DMS 273 treated with DMSO at 0.1 percent for 48 hours (cell line): ENCODE measurements around the gene CALR.

ENCODE experiments used
- DNase-seq: peaks from one replicate; lab custom pipeline; 2025; lab: John Stamatoyannopoulos, UW

Gene CALR

DNA sequence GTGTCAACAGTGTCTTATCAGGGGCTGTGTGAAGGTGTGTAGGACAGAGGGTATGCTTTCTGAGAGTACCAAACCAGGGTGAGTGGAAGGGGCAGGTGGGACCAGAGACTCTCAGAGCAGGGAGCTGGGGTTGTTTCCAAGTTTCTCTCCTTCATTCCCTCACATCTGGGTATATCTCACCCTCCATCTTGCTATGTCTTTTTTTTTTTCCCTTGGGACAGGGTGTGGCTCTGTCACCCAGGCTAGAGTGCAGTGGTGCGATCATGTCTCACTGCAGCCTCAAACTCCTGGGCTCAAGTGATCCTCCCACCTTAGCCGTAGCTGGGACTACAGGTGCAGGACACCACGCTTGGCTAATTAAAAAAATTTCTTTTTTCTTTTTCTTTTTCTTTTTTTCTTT is 41.6 kb downstream of the CALR start:
- no peak for DNase-seq

DNA sequence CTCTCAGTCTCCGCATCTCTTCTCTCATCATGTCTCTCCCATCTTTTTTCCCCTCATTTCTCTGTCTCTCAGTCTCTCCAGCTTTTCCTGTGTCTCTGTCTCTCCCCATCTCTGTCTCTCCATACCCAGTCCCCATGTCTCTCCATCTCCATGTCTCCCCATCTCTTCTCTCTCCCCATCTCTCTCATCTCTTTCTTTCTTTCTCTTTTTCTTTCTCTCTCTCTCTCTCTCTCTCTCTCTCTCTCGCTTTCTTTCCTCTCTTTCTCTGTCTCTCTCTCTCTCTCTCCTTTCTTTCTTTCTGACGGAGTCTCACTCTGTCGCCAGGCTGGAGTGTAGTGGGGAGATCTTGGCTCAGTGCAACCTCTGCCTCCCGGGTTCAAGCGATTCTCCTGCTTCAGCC is 44.2 kb downstream of the CALR start:
- DNase-seq = no peak

DNA sequence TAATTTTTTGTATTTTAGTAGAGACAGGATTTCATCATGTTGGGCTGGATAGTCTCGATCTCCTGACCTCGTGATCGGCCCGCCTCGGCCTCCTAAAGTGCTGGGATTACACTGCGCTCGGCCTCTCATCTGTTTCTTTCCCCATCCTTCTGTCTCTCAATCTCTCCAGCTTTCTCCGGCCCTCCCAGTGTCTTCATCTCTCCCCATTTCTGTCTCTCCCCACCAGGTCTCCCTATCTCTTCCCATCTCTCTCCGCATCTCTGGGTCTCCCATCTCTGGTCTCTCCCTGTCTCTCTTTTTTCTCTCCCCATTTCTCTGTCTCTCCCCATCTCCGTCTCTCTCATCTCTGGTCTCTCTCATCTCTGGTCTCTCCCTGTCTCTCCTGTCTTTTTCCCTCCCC is 44.7 kb downstream of the CALR start:
- DNase-seq = no peak

DNA sequence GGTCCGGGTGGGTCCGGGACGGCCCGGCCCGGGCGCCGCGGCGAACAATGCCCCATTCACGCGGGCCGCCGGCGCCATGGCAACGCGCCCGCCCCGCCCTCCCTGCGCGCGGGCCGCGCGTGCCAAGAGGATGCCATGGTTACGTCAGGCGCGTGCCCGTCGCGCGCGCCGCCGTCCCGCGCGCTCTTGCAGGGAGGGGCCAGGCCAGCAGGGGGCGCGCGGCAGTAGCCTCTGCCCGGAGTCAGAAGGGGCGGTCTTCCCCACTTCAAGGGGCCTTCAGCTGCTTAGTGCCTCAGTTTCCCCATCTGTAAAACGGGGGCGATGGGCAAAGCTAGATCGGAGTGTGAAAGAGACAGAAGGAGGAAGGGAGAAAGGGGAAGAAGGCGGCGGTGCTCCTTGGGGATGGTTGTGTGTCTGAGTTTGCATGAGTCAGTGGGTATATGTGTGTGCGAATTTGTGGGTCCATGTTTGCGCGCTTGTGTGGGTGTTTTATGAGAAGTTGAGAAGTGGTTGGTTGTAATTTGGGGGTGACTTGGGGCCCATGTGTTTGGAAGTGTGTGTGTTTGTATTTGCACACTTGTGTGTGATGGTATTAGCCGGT is 45.2 kb downstream of the CALR start:
- DNase-seq = no peak

DNA sequence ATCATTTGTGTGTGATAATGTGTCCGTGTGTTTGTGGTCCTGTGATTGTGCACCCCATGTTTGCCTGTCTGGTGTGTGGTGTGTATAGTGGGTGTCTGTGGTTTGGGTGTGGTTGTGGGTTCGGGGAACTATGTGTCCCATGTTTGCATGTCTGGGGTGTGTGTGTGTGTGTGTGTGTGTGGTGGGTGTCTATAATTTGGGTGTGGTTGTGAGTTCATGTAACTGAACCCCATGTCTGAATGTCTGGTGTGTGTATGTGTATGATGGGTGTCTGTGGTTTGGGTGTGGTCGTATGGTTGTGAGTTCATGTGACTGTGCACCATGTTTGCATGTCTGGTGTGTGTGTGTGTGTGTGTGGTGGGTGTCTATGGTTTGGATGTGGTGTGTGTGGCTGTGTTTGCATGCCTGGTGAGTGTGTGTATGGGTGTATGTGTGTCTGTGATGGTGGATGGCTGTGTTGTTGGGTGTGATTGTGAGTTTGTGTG is 45.8 kb downstream of the CALR start:
- no peak for DNase-seq

DNA sequence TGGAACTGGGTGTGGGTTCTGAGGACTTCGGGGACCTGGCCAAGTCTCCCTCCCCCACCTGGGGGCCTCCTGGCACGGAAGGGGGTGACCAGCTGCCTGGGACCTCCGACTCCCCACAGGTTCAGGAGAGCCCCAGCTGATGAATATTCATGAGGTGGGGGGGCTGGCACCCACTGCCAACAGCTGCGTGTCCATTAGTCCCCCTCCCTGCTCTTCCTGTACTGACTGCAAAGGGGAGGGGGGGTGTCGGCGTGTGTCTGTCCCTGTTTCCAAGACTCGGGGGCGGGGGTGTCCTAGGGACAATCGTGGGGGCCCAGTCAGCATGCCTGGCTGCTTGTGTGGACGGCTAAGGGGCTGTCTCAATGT is 46.3 kb downstream of the CALR start:
- no peak for DNase-seq

DNA sequence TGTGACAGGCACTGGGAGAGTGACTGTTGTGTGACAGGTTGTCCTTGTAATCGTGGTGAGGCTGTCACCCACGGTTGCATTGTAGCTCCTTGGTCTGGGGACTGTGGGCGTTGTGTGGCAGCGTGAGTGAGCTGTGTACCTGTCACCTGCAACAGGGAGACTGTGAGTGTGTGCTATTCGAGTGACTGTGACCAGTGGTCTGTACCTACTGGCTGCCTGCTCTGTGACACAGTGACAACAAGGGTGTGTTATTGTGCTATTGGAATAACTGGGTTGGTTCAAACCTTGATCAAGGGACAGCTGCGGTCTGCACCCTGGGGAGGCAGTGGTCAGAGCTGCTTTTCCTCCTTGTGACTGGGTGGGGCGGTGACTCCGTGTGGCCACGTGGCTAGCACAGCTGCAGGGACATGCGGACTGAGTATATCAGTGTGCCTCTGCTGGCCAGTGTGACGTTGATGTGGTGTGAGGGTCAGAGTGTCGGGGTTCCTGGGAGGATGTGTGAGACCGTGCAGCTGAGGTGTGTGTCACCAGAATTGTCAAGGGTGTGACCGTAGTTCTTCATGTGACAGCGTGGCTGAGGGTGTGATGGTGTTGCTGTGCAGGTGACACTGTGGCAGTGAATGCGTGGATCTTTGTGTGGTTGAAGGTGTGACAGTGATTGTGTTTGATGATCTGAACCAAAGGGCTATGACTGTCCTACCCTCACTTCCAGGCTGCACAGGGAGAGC is 46.8 kb downstream of the CALR start:
- DNase-seq = no peak

DNA sequence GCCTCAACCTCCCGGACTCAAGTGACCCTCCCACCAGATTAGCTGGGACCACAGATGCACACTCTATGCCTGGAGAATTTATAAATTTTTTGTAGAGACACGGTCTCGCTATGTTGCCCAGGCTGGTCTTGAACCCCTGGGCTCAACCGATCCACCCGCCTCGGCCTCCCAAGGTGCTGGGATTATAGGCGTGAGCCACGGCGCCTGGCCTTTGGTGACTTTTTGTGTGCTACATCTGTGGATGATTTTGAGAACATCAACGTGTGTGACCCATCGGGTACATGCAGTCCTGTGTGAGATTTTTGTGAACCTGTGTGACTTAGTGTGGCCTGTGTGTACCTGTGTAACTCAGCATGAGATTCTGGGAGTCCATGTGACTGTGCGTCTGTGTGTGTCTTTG is 48.3 kb downstream of the CALR start:
- DNase-seq = no peak

DNA sequence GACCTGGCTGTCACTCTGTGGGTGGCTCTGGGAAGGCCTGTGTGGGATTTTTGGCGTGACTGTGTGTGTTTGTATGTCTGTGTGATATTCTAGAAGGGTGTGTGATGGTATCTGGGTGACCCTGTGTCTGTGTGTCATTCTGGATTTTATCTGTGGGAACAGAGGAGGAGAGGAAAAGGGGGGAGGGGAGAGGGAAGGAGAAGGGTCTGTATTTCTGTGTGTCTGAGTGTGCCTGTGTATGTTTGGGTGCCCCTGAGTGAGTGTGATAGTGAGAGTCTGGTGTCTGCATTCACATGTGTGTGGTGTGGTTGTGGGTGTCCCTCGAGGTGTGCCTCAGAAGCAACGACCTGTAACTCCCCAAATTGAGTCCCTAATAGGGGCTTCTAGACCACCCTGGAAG is 48.8 kb downstream of the CALR start:
- DNase-seq = no peak

DNA sequence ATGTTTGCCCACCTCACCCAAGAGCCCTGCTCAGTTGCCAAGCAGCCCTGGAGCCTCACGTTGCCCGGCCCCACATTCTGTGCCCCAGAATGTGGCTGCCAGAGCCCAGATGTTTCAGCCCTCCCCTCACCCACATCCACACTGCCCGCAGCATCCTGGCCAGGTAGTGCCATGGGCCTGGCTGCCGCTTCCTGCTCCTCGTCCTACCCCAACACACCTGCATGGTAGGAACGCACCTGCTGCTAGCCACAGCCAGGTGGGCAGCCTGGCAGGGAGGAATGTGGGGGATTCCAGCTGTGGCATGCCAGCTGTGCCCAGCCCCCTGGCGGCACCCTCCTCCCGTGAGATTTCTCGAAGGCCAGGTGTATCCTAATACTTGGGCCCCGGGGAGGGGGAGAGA is 49.4 kb downstream of the CALR start:
- DNase-seq = no peak

DNA sequence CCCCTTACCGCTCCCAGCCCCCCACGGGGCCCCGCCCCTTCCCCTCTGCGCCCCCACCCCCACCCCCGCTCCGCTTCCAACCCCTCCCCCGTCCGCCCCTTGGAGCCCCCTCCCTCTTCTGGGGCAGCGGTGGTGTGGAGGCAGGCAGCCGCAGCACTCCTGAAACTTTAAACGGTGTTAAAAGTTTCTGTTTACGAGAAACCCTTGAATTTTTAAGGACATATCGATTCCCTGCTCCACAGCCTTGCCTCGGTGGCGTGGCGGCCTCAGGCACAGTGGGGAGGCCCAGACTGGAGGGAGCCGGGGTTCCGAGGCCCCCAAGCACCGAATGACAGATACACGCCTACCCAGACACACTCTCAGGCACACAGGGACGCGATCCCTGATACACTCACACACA is 52.0 kb downstream of the CALR start:
- DNase-seq = no peak

DNA sequence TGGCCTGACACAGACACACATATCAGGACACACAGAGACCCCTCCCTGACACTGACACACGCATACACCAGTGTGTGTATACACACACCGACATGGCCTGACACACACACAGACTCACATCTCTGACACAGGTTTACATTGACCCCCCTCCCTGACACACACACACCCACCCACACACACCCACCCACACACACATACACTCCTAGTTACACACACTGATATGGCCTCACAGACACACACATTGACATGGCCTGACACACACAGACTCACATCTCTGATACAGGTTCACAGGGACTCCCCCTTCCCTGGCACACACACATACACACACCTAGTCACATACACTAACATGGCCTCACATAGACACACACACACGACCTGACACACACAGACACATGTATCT is 52.4 kb downstream of the CALR start:
- DNase-seq = no peak

DNA sequence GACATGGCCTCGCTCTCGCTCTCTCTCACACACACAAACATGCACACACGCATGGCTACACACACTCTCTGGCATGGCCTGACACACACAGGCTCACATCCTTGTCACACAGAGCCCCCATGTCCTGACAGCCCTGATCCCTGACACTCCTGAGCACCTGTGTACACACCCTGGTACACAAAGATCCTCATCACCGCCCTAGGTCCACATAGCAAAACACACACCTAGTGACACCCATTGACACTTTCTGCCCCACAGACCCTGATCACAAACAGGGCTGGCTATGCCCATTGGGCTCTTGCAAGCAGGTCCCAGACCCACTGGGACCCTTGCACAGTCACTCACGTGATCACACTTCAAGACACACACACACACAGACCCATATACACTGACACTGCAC is 52.9 kb downstream of the CALR start:
- DNase-seq = no peak

DNA sequence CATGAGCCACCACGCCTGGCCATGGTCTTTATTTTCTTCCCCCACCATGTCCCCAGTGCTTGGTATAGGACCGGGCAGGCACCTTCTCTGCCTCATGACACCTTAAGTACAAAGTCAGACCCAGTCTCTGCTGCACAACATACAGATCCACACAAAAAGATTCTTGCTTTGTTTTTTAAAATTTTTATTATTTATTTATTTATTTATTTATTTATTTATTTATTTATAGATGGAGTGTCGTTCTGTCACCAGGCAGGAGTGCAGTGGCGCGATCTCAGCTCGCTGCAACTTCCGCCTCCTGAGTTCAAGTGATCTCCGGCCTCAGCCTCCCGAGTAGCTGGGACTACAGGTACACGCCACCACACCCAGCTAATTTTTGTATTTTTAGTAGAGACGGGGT is 54.3 kb downstream of the CALR start:
- DNase-seq = no peak

DNA sequence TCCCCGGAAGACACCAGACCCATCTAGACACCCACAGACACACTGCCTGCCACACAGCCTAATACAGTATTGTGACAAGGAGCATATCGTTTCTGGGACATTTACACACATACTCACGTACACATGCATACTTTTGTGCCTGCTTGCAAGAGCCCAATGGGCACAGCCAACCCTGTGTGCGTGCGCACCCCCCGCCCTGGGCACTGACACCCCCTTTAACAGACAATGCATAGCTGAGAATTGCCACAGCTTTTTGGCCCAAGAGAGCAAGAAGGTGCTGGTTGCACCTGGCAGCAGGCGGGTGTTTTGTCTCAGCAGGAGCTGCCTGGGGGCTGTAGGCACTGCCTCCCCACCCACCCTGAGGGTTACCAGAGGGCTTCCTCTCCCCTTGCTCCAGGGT is 55.2 kb downstream of the CALR start:
- DNase-seq = no peak
